K562 (cell line): Measurements from ENCODE around the gene PFDN2. TPM values are rescaled to one million over a fixed set of nuclear protein-coding genes. Genes with fewer than 3 reads are reported as not detected.
A peak's percentile ranks its signal among the peaks of the same experiment; 100 is the strongest.

Experiments used
- ARNT ChIP-seq, 2 experiments: fragments of 450-650 bp; IDR thresholded peaks; 2 replicates each; pipeline ENCODE4 v1.6.1; 2016; ENCODE audit warnings: mild to moderate bottlenecking in 1 of 2
- HOXB6 ChIP-seq: fragments of 250-450 bp; sonication (Bioruptor Pico); IDR thresholded peaks from 2 replicates; pipeline ENCODE4 v1.5.1; 2022; ENCODE audit warnings: mild to moderate bottlenecking, borderline replicate concordance
- NFYB ChIP-seq: IDR thresholded peaks from 2 replicates; pipeline ENCODE4 v1.6.1; 2011; ENCODE audit warnings: mild to moderate bottlenecking, moderate library complexity; ENCODE audit not compliant: insufficient read length; ENCODE audit errors: extremely low read depth
- NUFIP1 ChIP-seq: fragments of 450-650 bp; IDR thresholded peaks from 2 replicates; pipeline ENCODE4 v1.6.1; 2018; ENCODE audit not compliant: partially characterized antibody
- RFX1 ChIP-seq: fragments of 450-650 bp; IDR thresholded peaks from 2 replicates; pipeline ENCODE4 v1.6.1; 2016; ENCODE audit warnings: mild to moderate bottlenecking, moderate library complexity
- RNF2 ChIP-seq: sonication (generic); IDR thresholded peaks from 2 replicates; pipeline ENCODE4 v1.6.1; 2016
- SMARCC2 ChIP-seq: fragments of 450-650 bp; IDR thresholded peaks from 2 replicates; pipeline ENCODE4 v1.6.1; 2017; ENCODE audit warnings: antibody characterized with exemption, moderate library complexity, mild to moderate bottlenecking, low read depth
- SRSF7 ChIP-seq: fragments of 200-400 bp; formaldehyde crosslinking; optimal IDR thresholded peaks from 2 replicates; pipeline ENCODE3; 2017; ENCODE audit warnings: mild to moderate bottlenecking, low read depth, low read length
- TARDBP ChIP-seq: fragments of 450-650 bp; IDR thresholded peaks from 2 replicates; pipeline ENCODE4 v1.6.1; 2016
- ZNF274 ChIP-seq: IDR thresholded peaks from 2 replicates; pipeline ENCODE4 v1.6.1; 2011; ENCODE audit warnings: low read depth, mild to moderate bottlenecking, low read length, moderate library complexity, borderline replicate concordance
- polyA plus RNA-seq, 8 experiments: library from polyadenylated mRNA; depleted of rRNA in 4 of 8; stranded (reverse) in 5 of 8; unstranded in 3 of 8; fragments of >200 nt; fragmentation: Nextera tagmentation in 2 of 8; fragmentation: Illumina TruSeq in 1 of 8; extraction: Ambion mirVana in 2 of 8; extraction: Trizol in 1 of 8; gene quantifications; 2 replicates each; pipeline versions ENCODE4 v1.2.1 to v1.2.3, GENCODE V29; 2011 to 2014; ENCODE audit warnings: inconsistent platforms in 1 of 8, missing spikeins in 1 of 8
- total RNA-seq, 7 experiments: library from RNA; depleted of rRNA in 6 of 7; stranded (reverse); fragments of >200 nt in 6 of 7; fragmentation: Illumina TruSeq in 2 of 7; extraction: Trizol in 2 of 7; gene quantifications; 2 replicates each; pipeline versions ENCODE4 v1.2.1 to v1.2.3, GENCODE V29; 2011 to 2021; ENCODE audit warnings: low replicate concordance in 1 of 7
- TF ChIP-seq, protein P1 (sequence below): sonication (generic); formaldehyde crosslinking; IDR thresholded peaks from 2 replicates; pipeline ENCODE4 v1.8.0; 2023; ENCODE audit warnings: missing genetic modification reagents, mild to moderate bottlenecking, borderline replicate concordance
- TF ChIP-seq, protein P2 (sequence below): fragments of 250-450 bp; sonication (Bioruptor Pico); IDR thresholded peaks from 2 replicates; pipeline ENCODE4 v1.9.0; 2021; ENCODE audit warnings: mild to moderate bottlenecking, inconsistent platforms
- TF ChIP-seq, protein P3 (sequence below): fragments of 250-450 bp; sonication (Bioruptor Pico); IDR thresholded peaks from 2 replicates; pipeline ENCODE4 v1.8.0; 2022; ENCODE audit warnings: inconsistent platforms, mild to moderate bottlenecking, moderate library complexity, borderline replicate concordance
- TF ChIP-seq, protein P4 (sequence below): fragments of 450-650 bp; IDR thresholded peaks from 2 replicates; pipeline ENCODE4 v1.6.1; 2016; ENCODE audit warnings: low read depth, mild to moderate bottlenecking, moderate library complexity
- TF ChIP-seq, protein P5 (sequence below): IDR thresholded peaks from 2 replicates; pipeline ENCODE4 v1.6.1; 2014; ENCODE audit warnings: antibody characterized with exemption

The PFDN2 gene
- total and polyA plus RNA-seq, 9 of the 15 experiments (the other 6 are each of a cell fraction or from before 2014, with no cell fraction given) = 50.2 to 361 (median 144) TPM

- TF ChIP-seq, protein P1, sequence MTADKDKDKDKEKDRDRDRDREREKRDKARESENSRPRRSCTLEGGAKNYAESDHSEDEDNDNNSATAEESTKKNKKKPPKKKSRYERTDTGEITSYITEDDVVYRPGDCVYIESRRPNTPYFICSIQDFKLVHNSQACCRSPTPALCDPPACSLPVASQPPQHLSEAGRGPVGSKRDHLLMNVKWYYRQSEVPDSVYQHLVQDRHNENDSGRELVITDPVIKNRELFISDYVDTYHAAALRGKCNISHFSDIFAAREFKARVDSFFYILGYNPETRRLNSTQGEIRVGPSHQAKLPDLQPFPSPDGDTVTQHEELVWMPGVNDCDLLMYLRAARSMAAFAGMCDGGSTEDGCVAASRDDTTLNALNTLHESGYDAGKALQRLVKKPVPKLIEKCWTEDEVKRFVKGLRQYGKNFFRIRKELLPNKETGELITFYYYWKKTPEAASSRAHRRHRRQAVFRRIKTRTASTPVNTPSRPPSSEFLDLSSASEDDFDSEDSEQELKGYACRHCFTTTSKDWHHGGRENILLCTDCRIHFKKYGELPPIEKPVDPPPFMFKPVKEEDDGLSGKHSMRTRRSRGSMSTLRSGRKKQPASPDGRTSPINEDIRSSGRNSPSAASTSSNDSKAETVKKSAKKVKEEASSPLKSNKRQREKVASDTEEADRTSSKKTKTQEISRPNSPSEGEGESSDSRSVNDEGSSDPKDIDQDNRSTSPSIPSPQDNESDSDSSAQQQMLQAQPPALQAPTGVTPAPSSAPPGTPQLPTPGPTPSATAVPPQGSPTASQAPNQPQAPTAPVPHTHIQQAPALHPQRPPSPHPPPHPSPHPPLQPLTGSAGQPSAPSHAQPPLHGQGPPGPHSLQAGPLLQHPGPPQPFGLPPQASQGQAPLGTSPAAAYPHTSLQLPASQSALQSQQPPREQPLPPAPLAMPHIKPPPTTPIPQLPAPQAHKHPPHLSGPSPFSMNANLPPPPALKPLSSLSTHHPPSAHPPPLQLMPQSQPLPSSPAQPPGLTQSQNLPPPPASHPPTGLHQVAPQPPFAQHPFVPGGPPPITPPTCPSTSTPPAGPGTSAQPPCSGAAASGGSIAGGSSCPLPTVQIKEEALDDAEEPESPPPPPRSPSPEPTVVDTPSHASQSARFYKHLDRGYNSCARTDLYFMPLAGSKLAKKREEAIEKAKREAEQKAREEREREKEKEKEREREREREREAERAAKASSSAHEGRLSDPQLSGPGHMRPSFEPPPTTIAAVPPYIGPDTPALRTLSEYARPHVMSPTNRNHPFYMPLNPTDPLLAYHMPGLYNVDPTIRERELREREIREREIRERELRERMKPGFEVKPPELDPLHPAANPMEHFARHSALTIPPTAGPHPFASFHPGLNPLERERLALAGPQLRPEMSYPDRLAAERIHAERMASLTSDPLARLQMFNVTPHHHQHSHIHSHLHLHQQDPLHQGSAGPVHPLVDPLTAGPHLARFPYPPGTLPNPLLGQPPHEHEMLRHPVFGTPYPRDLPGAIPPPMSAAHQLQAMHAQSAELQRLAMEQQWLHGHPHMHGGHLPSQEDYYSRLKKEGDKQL (CRISPR knock-in tag) = no peak
- TF ChIP-seq NUFIP1 (no peak), HOXB6 (CRISPR knock-in tag) (no peak), SRSF7 (no peak), ARNT (IDR thresholded peaks at IDR 0.05) (peak; percentile 22 to 79; a peak in 1 of 4 replicates), NFYB (peak; percentile 81), TARDBP (peak; percentile 45), RFX1 (no peak; the same call in none of the 2 replicates), RNF2 (peak; percentile 96), ZNF274 (no peak), SMARCC2 (peak; percentile 94)
- TF ChIP-seq, protein P2, sequence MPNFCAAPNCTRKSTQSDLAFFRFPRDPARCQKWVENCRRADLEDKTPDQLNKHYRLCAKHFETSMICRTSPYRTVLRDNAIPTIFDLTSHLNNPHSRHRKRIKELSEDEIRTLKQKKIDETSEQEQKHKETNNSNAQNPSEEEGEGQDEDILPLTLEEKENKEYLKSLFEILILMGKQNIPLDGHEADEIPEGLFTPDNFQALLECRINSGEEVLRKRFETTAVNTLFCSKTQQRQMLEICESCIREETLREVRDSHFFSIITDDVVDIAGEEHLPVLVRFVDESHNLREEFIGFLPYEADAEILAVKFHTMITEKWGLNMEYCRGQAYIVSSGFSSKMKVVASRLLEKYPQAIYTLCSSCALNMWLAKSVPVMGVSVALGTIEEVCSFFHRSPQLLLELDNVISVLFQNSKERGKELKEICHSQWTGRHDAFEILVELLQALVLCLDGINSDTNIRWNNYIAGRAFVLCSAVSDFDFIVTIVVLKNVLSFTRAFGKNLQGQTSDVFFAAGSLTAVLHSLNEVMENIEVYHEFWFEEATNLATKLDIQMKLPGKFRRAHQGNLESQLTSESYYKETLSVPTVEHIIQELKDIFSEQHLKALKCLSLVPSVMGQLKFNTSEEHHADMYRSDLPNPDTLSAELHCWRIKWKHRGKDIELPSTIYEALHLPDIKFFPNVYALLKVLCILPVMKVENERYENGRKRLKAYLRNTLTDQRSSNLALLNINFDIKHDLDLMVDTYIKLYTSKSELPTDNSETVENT (CRISPR knock-in tag) = peak; percentile 64; the same call in 1 of the 2 replicates
- TF ChIP-seq, protein P3, sequence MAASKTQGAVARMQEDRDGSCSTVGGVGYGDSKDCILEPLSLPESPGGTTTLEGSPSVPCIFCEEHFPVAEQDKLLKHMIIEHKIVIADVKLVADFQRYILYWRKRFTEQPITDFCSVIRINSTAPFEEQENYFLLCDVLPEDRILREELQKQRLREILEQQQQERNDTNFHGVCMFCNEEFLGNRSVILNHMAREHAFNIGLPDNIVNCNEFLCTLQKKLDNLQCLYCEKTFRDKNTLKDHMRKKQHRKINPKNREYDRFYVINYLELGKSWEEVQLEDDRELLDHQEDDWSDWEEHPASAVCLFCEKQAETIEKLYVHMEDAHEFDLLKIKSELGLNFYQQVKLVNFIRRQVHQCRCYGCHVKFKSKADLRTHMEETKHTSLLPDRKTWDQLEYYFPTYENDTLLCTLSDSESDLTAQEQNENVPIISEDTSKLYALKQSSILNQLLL (CRISPR knock-in tag) = no peak
- TF ChIP-seq, protein P4, sequence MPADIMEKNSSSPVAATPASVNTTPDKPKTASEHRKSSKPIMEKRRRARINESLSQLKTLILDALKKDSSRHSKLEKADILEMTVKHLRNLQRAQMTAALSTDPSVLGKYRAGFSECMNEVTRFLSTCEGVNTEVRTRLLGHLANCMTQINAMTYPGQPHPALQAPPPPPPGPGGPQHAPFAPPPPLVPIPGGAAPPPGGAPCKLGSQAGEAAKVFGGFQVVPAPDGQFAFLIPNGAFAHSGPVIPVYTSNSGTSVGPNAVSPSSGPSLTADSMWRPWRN = peak; percentile 98
- TF ChIP-seq, protein P5, sequence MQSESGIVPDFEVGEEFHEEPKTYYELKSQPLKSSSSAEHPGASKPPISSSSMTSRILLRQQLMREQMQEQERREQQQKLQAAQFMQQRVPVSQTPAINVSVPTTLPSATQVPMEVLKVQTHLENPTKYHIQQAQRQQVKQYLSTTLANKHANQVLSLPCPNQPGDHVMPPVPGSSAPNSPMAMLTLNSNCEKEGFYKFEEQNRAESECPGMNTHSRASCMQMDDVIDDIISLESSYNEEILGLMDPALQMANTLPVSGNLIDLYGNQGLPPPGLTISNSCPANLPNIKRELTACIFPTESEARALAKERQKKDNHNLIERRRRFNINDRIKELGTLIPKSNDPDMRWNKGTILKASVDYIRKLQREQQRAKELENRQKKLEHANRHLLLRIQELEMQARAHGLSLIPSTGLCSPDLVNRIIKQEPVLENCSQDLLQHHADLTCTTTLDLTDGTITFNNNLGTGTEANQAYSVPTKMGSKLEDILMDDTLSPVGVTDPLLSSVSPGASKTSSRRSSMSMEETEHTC = peak; percentile 88
These were observed 48.2 kb upstream of the PFDN2 start, which contains the start of gene PPOX (continued) for GRCh38 chr1:161165742-161166668.
